Measurements from ENCODE around the gene CCDC60. TPM values are rescaled to one million over a fixed set of nuclear protein-coding genes. Genes with fewer than 3 reads are reported as not detected.

CCDC60 gene
- total RNA-seq, 1 experiment from 2014 or later = not detected

DNA sequence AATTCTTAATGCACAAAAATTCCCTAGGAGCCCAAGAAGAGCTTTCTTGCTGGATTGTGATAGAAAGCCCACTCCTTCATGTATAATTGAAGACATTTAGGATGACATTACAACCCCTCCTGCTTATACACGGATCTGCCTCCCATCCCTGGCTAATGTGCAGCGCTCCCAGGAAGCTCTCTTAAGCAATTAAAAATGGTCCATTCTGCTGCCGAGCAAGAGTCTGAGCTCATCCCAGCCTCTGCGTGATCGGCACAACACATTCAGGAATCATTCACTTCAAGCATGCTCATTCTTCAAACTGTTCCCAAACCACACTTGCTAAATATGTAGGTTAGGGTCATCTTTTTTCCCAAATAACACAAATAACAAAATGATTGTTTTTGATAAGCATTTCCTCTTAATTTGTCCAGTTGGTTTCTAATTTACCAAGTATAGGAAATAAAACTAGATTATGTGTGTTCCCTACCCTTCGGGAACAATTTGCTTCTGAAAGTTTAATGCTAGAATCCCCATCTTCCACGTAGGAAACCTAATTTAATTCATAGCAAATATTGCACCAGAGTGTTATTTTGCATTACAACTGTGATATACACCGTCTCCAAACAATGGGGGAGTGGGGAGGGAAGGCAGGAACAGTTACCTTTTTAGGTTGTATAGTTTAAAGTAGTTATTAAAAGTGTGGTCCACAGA lies 241.7 kb downstream of the CCDC60 start:
- Histone ChIP-seq H3K4me2 (ENCODE audit: low read length) (no peak overlapping the region), H4K20me1 (ENCODE audit: insufficient read depth) (no peaks in the 10 kb centered on the region), H3K27me3 (ENCODE audit: insufficient read depth, low read length) (no peaks in the 10 kb centered on the region), H3K4me3 (replicated peaks in 1 of 2; ENCODE audit: low read depth in 1 of 2, low read length in 2 of 2) (no peak overlapping the region), H3K9me3 (ENCODE audit: control insufficient read depth in 1 of 2, insufficient read depth in 1 of 2, low read depth in 1 of 2, low read length in 2 of 2) (no peaks in the 10 kb centered on the region), H3K36me3 (ENCODE audit: control insufficient read depth in 1 of 2, insufficient read depth in 2 of 2, low read length in 2 of 2) (no peaks in the 10 kb centered on the region), H3K27ac (ENCODE audit: low read depth, low read length) (no peak overlapping the region), H2AFZ (ENCODE audit: low read depth, low read length, poor library complexity, severe bottlenecking) (no peak overlapping the region), H3K79me2 (ENCODE audit: insufficient read depth, low read length) (no peaks in the 10 kb centered on the region), H3K9ac (ENCODE audit: low read length) (no peak overlapping the region), H3K4me1 (ENCODE audit: control insufficient read depth in 1 of 2, insufficient read depth in 2 of 2, low read length in 2 of 2) (peaks cover 0 to 10% of the 10 kb centered on the region in 2 experiments; a peak in 2 of 4 replicates), H3K9me2 (ENCODE audit: insufficient read depth) (no peaks in the 10 kb centered on the region)
- intact Hi-C loops (cut with micrococcal nuclease) = no loop called here
- TF ChIP-seq SRF (IDR thresholded peaks at IDR 0.05; ENCODE audit: low read depth) (no peak), EGR1 (IDR thresholded peaks at IDR 0.05; ENCODE audit: low read depth) (no peak), SP1 (IDR thresholded peaks at IDR 0.05; ENCODE audit: low read depth) (no peak), RAD21 (IDR thresholded peaks at IDR 0.05; ENCODE audit: low read depth) (no peak), ELF1 (IDR thresholded peaks at IDR 0.05; ENCODE audit: borderline replicate concordance, low read depth) (no peak), YY1 (IDR thresholded peaks at IDR 0.05; ENCODE audit: extremely low read depth, insufficient replicate concordance, low read depth, low read length) (no peak), JUND (IDR thresholded peaks at IDR 0.05) (no peak), SIN3A (IDR thresholded peaks at IDR 0.05; ENCODE audit: low read depth) (no peak), EZH2phosphoT487 (IDR thresholded peaks at IDR 0.05; ENCODE audit: borderline replicate concordance) (no peak), POLR2A (IDR thresholded peaks at IDR 0.05; ENCODE audit: borderline replicate concordance, extremely low read depth, insufficient read depth, insufficient read length) (no peak), FOSL1 (IDR thresholded peaks at IDR 0.05; ENCODE audit: low read depth) (no peak), ZNF274 (IDR thresholded peaks at IDR 0.05; ENCODE audit: low read depth, low read length) (no peak), POLR2AphosphoS5 (IDR thresholded peaks at IDR 0.05; ENCODE audit: low read depth, low read length) (no peak), CEBPB (IDR thresholded peaks at IDR 0.05; ENCODE audit: low read depth) (no peak)
- TF ChIP-seq, protein P1, sequence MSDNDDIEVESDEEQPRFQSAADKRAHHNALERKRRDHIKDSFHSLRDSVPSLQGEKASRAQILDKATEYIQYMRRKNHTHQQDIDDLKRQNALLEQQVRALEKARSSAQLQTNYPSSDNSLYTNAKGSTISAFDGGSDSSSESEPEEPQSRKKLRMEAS (IDR thresholded peaks at IDR 0.05) = no peak
- TF ChIP-seq, protein P2, sequence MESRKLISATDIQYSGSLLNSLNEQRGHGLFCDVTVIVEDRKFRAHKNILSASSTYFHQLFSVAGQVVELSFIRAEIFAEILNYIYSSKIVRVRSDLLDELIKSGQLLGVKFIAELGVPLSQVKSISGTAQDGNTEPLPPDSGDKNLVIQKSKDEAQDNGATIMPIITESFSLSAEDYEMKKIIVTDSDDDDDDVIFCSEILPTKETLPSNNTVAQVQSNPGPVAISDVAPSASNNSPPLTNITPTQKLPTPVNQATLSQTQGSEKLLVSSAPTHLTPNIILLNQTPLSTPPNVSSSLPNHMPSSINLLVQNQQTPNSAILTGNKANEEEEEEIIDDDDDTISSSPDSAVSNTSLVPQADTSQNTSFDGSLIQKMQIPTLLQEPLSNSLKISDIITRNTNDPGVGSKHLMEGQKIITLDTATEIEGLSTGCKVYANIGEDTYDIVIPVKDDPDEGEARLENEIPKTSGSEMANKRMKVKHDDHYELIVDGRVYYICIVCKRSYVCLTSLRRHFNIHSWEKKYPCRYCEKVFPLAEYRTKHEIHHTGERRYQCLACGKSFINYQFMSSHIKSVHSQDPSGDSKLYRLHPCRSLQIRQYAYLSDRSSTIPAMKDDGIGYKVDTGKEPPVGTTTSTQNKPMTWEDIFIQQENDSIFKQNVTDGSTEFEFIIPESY (IDR thresholded peaks at IDR 0.05; ENCODE audit: extremely low read depth, insufficient replicate concordance, low read length) = no peak
- TF ChIP-seq, protein P3, sequence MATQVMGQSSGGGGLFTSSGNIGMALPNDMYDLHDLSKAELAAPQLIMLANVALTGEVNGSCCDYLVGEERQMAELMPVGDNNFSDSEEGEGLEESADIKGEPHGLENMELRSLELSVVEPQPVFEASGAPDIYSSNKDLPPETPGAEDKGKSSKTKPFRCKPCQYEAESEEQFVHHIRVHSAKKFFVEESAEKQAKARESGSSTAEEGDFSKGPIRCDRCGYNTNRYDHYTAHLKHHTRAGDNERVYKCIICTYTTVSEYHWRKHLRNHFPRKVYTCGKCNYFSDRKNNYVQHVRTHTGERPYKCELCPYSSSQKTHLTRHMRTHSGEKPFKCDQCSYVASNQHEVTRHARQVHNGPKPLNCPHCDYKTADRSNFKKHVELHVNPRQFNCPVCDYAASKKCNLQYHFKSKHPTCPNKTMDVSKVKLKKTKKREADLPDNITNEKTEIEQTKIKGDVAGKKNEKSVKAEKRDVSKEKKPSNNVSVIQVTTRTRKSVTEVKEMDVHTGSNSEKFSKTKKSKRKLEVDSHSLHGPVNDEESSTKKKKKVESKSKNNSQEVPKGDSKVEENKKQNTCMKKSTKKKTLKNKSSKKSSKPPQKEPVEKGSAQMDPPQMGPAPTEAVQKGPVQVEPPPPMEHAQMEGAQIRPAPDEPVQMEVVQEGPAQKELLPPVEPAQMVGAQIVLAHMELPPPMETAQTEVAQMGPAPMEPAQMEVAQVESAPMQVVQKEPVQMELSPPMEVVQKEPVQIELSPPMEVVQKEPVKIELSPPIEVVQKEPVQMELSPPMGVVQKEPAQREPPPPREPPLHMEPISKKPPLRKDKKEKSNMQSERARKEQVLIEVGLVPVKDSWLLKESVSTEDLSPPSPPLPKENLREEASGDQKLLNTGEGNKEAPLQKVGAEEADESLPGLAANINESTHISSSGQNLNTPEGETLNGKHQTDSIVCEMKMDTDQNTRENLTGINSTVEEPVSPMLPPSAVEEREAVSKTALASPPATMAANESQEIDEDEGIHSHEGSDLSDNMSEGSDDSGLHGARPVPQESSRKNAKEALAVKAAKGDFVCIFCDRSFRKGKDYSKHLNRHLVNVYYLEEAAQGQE (IDR thresholded peaks at IDR 0.05; ENCODE audit: low read depth) = no peak
- TF ChIP-seq, protein P4, sequence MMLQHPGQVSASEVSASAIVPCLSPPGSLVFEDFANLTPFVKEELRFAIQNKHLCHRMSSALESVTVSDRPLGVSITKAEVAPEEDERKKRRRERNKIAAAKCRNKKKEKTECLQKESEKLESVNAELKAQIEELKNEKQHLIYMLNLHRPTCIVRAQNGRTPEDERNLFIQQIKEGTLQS (IDR thresholded peaks at IDR 0.05) = no peak
- ATAC-seq (no peak), DNase-seq (ENCODE audit: low read depth, low spot score) (no peak)
- BruUV-seq (replicated peaks) = no TSS peak
- CTCF ChIA-PET = no interaction called here
- POLR2A ChIA-PET = no interaction called here
- RAD21 ChIA-PET (ENCODE audit: low non-redundant PET in 1 of 2, low total read pairs in 2 of 2, uncharacterized antibody in 2 of 2, unreplicated experiment in 2 of 2) = no interaction called here

Measured in HCT116 (cell line).